Endothelial cell (in vitro differentiated cells): Measurements from ENCODE around the gene MYO1D. TPM values are rescaled to one million over a fixed set of nuclear protein-coding genes. Genes with fewer than 3 reads are reported as not detected.
"Not testable (repeated sequence)": the region's sequence is repeated elsewhere in the genome, so short reads cannot be mapped to it uniquely, and the experiment has no call there.

ENCODE experiments used
- DNase-seq: peaks from one replicate; pipeline ENCODE4 v3.0.0; 2021; ENCODE audit warnings: low spot score
- H3K27ac Mint-ChIP-seq: one replicate; pipeline ENCODE4 v1.8.0; 2021; ENCODE audit warnings: mixed read lengths, inconsistent platforms; ENCODE audit not compliant: unreplicated experiment
- H3K27me3 Mint-ChIP-seq: one replicate; pipeline ENCODE4 v1.8.0; 2021; ENCODE audit warnings: mild to moderate bottlenecking, moderate library complexity, mixed read lengths, inconsistent platforms; ENCODE audit not compliant: unreplicated experiment
- H3K36me3 Mint-ChIP-seq: one replicate; pipeline ENCODE4 v1.8.0; 2021; ENCODE audit warnings: mild to moderate bottlenecking, low read depth, mixed read lengths, inconsistent platforms; ENCODE audit not compliant: unreplicated experiment
- H3K4me1 Mint-ChIP-seq: one replicate; pipeline ENCODE4 v1.8.0; 2021; ENCODE audit warnings: mild to moderate bottlenecking, mixed read lengths, inconsistent platforms; ENCODE audit not compliant: unreplicated experiment
- H3K4me3 Mint-ChIP-seq: one replicate; pipeline ENCODE4 v1.8.0; 2021; ENCODE audit warnings: mild to moderate bottlenecking, mixed read lengths, inconsistent platforms; ENCODE audit not compliant: unreplicated experiment
- H3K9me3 Mint-ChIP-seq: one replicate; pipeline ENCODE4 v1.8.0; 2021; ENCODE audit warnings: mixed read lengths, inconsistent platforms; ENCODE audit not compliant: unreplicated experiment
- CTCF ChIP-seq: fragments of 200-600 bp; sonication (generic); IDR thresholded peaks from one replicate; pipeline ENCODE4 v1.5.0; 2021; ENCODE audit warnings: antibody characterized with exemption; ENCODE audit not compliant: unreplicated experiment
- total RNA-seq: library from RNA; stranded (reverse); fragmentation: NEBNext Ultra II Directional; extraction: Animal tissue kit (Norgen Biotek cat#: 25700); gene quantifications from one replicate; pipeline ENCODE4 v1.2.1, GENCODE V29; 2021; ENCODE audit not compliant: unreplicated experiment

The MYO1D gene
- total RNA-seq, 1 donor from 2014 or later: 26.4 TPM

- no peak for DNase-seq
- H3K27ac Mint-ChIP-seq: no peak overlapping the region
- H3K36me3 Mint-ChIP-seq: no peaks in the 10 kb centered on the region
- peaks cover 6% of the 10 kb centered on the region for H3K4me1 Mint-ChIP-seq
- no peak for TF ChIP-seq CTCF
- no peaks in the 10 kb centered on the region for H3K9me3 Mint-ChIP-seq
- H3K4me3 Mint-ChIP-seq: no peak overlapping the region
- no peaks in the 10 kb centered on the region for H3K27me3 Mint-ChIP-seq
Measured at GRCh38 chr17:32824334-32824733, 52.6 kb downstream of the MYO1D start.

- no peak for TF ChIP-seq CTCF
- Mint-ChIP-seq H3K27ac (peak overlapping the region; percentile 73), H3K27me3 (no peaks in the 10 kb centered on the region), H3K9me3 (no peaks in the 10 kb centered on the region), H3K36me3 (no peaks in the 10 kb centered on the region), H3K4me3 (no peak overlapping the region), H3K4me1 (peaks cover 11% of the 10 kb centered on the region)
- DNase-seq: no peak
Measured at GRCh38 chr17:32822996-32823395, 53.9 kb downstream of the MYO1D start.

GRCh38 chr17:32821987-32822934 is 54.7 kb downstream of the MYO1D start:
- H3K4me1 Mint-ChIP-seq: peaks cover 11% of the 10 kb centered on the region
- not testable (repeated sequence) for H3K9me3 Mint-ChIP-seq, H3K36me3 Mint-ChIP-seq, H3K4me3 Mint-ChIP-seq, H3K27ac Mint-ChIP-seq, H3K27me3 Mint-ChIP-seq
- DNase-seq: peak; percentile 51

GRCh38 chr17:32820440-32820839 is 56.5 kb downstream of the MYO1D start:
- Mint-ChIP-seq H3K27me3 (no peaks in the 10 kb centered on the region), H3K4me3 (no peak overlapping the region), H3K9me3 (no peaks in the 10 kb centered on the region), H3K36me3 (no peaks in the 10 kb centered on the region), H3K27ac (no peak overlapping the region), H3K4me1 (peaks cover 11% of the 10 kb centered on the region)
- no peak for DNase-seq
- TF ChIP-seq CTCF: no peak

- Mint-ChIP-seq H3K4me3 (no peak overlapping the region), H3K27ac (no peak overlapping the region), H3K4me1 (peaks cover 13% of the 10 kb centered on the region), H3K9me3 (no peaks in the 10 kb centered on the region), H3K27me3 (no peaks in the 10 kb centered on the region), H3K36me3 (no peaks in the 10 kb centered on the region)
- no peak for DNase-seq
- TF ChIP-seq CTCF: no peak
Measured at GRCh38 chr17:32819787-32820186, 57.1 kb downstream of the MYO1D start.
